Neural cell (in vitro differentiated cells): Measurements from ENCODE around the gene ADM.
A peak's percentile ranks its signal among the peaks of the same experiment; 100 is the strongest.

ENCODE experiments used
- EZH2 ChIP-seq: fragments of 200-600, 300-800 bp; shearing (Covaris generic), sonication (generic); IDR thresholded peaks from 2 replicates; pipeline ENCODE4 v1.6.1; 2014; ENCODE audit warnings: antibody characterized with exemption, low read length, borderline replicate concordance, mild to moderate bottlenecking; ENCODE audit not compliant: insufficient read depth, poor library complexity, severe bottlenecking
- MXI1 ChIP-seq: fragments of 450-650 bp; conservative IDR thresholded peaks from 2 replicates; pipeline ENCODE4 v1.6.1; 2014; ENCODE audit warnings: antibody characterized with exemption, mild to moderate bottlenecking; ENCODE audit not compliant: poor library complexity, severe bottlenecking
- POLR2AphosphoS5 ChIP-seq: IDR thresholded peaks from 2 replicates; pipeline ENCODE4 v1.6.1; 2012
- RAD21 ChIP-seq: fragments of 450-650 bp; conservative IDR thresholded peaks from 2 replicates; pipeline ENCODE4 v1.6.1; 2014; ENCODE audit warnings: antibody characterized with exemption, mild to moderate bottlenecking, moderate library complexity
- TF ChIP-seq, protein P1 (sequence below): fragments of 450-650 bp; IDR thresholded peaks from 2 replicates; pipeline ENCODE4 v1.5.1; 2014; ENCODE audit warnings: antibody characterized with exemption, mild to moderate bottlenecking, moderate library complexity; ENCODE audit not compliant: poor library complexity, severe bottlenecking

DNA sequence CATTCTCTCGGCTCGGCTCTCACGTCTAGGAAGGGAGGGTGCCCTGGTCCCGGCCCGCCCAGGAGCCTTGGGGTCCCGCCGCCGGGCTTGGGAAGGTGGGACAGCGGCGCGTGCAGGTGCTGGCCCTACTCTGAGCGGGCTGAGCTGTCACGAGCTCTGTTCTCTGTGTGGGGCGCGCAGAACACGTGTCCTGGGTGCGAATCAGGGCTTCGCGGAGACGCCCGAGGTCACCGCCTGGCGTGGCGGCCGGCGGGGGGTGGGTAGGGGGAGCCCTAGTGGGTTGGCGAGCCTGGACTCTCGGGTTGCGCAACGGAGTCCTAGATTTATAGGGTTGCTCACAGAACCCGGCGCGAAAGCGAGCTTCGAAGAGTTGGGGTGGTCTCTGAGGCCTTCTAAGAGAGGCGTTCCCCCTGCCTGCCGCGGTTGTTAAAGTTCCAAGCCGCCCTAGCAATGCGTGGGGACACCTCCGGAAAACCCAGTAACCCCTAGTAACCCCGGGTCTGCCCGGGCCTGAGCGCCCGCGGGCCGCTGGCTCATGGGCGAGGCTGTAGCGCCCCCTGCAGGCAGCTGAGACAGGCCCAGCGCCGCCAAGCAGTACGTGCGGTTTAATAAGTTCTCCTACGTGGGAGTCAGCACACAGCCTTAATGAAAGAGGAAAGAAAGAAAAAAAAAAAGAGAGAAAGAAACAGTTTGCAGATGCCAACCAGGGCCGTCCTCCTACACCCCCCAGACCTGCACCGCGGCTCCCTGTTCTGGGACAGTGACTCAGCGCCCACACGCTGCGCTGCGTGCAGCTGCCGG lies 2.7 kb downstream of the ADM start:
- no peak for TF ChIP-seq EZH2
- TF ChIP-seq, protein P1, sequence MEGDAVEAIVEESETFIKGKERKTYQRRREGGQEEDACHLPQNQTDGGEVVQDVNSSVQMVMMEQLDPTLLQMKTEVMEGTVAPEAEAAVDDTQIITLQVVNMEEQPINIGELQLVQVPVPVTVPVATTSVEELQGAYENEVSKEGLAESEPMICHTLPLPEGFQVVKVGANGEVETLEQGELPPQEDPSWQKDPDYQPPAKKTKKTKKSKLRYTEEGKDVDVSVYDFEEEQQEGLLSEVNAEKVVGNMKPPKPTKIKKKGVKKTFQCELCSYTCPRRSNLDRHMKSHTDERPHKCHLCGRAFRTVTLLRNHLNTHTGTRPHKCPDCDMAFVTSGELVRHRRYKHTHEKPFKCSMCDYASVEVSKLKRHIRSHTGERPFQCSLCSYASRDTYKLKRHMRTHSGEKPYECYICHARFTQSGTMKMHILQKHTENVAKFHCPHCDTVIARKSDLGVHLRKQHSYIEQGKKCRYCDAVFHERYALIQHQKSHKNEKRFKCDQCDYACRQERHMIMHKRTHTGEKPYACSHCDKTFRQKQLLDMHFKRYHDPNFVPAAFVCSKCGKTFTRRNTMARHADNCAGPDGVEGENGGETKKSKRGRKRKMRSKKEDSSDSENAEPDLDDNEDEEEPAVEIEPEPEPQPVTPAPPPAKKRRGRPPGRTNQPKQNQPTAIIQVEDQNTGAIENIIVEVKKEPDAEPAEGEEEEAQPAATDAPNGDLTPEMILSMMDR = peak; percentile 91
- TF ChIP-seq MXI1 = no peak
- TF ChIP-seq RAD21 = peak; percentile 86
- no peak for TF ChIP-seq POLR2AphosphoS5
